OCI-M1 (cell line): ENCODE data around the gene TOR4A.
A peak's percentile ranks its signal among the peaks of the same experiment; 100 is the strongest.

Experiments used
- DNase-seq: peaks from one replicate; lab custom pipeline; 2025; lab: John Stamatoyannopoulos, UW

Gene TOR4A

GRCh38 chr9:137271696-137272076 lies 5.8 kb upstream of the TOR4A start:
- no peak for DNase-seq

GRCh38 chr9:137272241-137273094 lies 5.1 kb upstream of the TOR4A start:
- DNase-seq, result no peak

- no peak for DNase-seq
These were observed 4.4 kb upstream of the TOR4A start for GRCh38 chr9:137273095-137273490.

GRCh38 chr9:137273611-137274320 lies 3.8 kb upstream of the TOR4A start:
- DNase-seq, result no peak

DNA sequence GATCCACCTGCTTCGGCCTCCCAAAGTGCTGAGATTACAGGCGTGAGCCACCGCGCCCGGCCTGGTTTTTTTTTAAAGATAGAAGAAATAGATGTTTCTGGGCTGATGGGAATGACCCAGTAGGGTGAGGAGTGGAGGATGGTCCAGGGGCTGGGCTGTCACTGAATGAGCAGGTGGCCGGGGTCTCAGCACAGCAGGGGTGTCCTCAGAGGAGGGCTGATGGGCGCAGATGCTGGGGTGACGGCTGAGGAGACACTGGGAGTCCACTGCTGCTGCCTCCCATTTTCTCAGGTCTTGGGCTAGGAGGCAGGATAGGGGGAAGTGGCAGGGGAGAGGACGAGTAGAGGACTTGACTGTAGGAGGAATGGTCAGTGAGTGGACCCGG lies 2.3 kb upstream of the TOR4A start:
- no peak for DNase-seq

- DNase-seq, result no peak
These were observed 1.7 kb upstream of the TOR4A start for GRCh38 chr9:137275588-137276472.

GRCh38 chr9:137276473-137277328 lies 825 bp upstream of the TOR4A start:
- DNase-seq, result peak; percentile 93

- DNase-seq, result peak; percentile 65
These were observed 655 bp downstream of the TOR4A start for GRCh38 chr9:137278061-137278701.

DNA sequence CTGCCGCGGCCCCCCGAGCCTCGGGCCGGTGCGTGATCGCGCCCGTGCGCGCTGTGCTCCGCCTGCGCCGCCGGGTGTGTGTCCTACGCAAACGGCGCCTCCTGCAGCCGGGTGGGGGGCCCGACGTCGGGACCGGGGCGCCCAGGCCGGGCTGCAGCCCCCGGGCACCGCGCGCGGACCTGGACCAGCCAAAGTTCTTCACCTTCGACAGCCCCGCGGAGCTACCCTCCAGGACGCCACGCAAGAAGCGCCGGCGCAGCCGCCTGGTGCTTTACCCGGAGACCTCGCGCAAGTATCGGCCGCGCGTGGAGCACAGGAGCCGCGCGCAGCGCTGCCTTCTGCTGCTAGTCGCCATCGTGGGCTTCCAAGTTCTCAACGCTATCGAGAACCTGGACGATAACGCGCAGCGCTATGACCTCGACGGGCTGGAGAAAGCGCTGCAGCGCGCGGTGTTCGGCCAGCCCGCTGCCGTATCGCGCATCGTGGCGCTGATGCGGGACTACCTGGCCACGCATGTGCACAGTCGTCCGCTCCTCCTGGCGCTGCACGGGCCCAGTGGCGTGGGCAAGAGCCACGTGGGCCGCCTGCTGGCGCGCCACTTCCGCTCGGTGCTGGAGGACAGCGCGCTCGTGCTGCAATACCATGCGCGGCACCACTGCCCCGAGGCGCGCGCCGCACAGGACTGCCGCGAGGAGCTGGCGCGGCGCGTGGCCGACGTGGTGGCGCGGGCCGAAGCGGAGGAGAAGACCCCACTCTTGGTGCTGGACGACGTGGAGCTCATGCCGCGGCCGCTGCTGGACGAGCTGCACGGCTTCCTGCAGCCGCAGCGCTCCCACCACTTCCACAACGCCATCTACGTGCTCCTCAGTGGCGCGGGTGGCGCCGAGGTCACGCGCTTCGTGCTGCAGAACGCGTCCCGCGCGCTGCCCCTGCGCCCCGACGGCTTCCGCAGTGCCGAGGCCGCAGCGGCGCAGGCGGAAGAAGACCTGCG lies 1.5 kb downstream of the TOR4A start:
- DNase-seq, result no peak

GRCh38 chr9:137279741-137280473 lies 2.4 kb downstream of the TOR4A start:
- DNase-seq, result no peak

DNA sequence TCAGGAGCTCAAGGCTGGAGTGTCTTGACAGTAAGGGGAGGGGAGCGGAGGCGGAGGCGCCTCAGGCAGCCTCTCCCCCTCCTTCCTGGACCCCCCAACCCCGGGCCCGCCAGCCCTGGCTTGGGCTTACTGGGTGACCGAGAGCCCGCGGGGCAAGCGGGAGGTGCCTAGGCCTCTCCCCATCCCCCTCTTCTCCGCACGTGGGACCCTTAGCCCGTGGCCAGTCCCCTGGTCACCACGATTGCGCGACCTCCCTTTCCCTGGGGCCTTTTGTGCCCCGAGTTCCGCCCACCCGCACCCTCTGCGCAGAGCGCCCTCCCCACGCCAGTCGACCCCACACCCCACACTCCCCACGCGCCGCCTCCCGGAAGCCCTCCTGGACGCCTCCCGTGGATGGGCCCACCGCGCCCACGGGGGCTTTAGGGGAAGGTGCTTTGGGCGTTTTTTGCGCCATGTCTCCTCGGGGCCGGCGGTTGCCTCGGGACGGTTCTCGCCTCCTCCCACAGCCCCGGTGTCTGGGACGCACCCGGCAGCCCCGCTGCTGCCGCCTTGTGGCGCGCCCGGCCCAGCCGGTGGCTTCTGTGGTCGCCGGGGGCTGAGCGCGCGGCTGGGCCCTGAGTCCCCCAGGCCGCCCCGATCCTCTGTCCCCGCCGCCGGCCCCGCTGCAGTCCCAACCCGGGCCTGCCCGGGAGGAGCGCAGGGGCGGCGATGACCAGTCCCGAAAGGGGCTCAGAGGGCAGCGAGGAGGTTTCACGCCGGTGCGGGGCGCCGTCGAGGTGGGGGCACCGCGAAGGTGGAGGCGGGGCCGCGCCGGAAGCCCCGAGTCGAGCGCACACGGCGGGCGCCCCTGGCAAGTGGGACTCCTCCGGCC lies 3.2 kb downstream of the TOR4A start:
- DNase-seq, result no peak

GRCh38 chr9:137281345-137282116 lies 4.0 kb downstream of the TOR4A start:
- no peak for DNase-seq

DNA sequence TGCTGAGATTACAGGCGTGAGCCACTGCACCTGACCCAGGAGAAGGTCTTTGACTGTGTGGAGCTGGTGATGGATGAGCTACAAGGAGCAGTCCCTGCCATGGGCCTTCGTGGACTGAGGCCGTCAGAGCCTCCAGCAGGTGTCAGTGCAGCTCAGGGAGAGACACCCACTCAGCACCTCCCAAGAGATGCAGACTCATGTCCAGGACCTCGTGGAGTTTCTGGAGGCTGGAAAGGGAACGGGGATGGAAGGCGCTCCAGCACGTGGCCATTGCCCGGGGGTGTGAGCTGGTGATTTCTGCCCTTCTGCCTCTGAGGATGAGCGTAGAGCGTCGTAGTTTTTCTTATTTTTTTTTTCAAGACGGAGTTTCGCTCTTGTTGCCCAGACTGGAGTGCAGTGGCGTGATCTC lies 9.5 kb downstream of the TOR4A start:
- peak; percentile 67 for DNase-seq

GRCh38 chr9:137293094-137293481 lies 15.6 kb downstream of the TOR4A start:
- DNase-seq, result no peak

GRCh38 chr9:137293482-137294090 lies 16.1 kb downstream of the TOR4A start:
- no peak for DNase-seq

GRCh38 chr9:137294091-137294680 lies 16.7 kb downstream of the TOR4A start:
- DNase-seq, result peak; percentile 23
